Right renal pelvis (tissue), 4 donors: ENCODE measurements around the gene CIPC. TPM values are rescaled to one million over a fixed set of nuclear protein-coding genes. Genes with fewer than 3 reads are reported as not detected.

ENCODE experiments used
- DNase-seq, 4 donors: peaks; one replicate each; pipeline ENCODE4 v3.0.0-alpha.2; 2013; ENCODE audit warnings: low read depth in 4 of 4, low spot score in 3 of 4, missing footprints in 1 of 4
- polyA plus RNA-seq, 4 donors: library from polyadenylated mRNA; unstranded; fragments of 120-200 nt; gene quantifications; one replicate each; pipeline ENCODE4 v1.2.1, GENCODE V29; 2013; ENCODE audit not compliant: insufficient read length in 4 of 4

Gene CIPC
- polyA plus RNA-seq, 4 donors = 21.6 to 26.7 (median 24.4) TPM

DNA sequence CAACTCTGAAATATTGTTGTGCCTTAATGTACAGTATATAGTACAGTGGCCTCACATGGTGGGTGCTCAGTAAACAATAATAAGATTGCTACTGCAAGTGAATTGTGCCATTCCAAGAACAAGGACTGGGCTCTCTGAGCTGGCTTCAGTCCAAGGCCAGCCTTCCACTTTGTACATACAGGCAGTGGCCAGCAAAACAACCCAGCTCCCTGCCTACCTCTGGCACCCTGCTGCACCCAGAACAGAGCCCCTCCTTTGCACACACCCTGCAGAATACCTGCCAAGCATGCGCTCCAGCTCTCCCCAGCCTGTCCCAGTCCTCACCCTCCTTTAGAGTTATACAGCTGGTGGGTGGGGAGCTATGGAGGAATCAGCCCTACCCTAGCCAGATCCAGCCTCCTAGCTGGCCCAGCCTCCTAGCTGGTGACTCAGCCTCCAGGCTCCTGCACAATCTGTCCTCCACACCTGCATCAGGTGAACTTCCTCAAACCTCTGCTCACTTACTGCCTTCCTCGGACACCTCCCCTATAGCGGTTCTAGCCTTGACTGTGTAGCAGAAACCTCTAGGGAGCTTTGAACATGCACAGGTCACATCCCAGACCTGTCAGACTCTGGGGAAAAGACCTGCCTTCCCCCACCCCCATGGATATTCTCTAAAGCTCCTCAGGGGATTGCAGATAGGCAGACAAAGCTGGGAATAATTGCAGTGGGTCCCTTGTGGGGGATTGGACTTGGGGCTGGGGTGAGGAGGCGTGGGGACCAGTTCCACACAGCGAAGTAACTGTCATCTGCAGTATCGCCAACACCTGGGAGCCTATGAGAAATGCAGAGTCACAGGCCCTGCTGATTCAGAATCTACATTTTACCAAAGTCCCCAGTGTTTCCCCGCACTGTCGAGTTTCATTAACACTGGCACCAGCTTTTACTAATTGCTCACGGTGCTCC is 25.6 kb downstream of the CIPC start:
- no peak for DNase-seq

DNA sequence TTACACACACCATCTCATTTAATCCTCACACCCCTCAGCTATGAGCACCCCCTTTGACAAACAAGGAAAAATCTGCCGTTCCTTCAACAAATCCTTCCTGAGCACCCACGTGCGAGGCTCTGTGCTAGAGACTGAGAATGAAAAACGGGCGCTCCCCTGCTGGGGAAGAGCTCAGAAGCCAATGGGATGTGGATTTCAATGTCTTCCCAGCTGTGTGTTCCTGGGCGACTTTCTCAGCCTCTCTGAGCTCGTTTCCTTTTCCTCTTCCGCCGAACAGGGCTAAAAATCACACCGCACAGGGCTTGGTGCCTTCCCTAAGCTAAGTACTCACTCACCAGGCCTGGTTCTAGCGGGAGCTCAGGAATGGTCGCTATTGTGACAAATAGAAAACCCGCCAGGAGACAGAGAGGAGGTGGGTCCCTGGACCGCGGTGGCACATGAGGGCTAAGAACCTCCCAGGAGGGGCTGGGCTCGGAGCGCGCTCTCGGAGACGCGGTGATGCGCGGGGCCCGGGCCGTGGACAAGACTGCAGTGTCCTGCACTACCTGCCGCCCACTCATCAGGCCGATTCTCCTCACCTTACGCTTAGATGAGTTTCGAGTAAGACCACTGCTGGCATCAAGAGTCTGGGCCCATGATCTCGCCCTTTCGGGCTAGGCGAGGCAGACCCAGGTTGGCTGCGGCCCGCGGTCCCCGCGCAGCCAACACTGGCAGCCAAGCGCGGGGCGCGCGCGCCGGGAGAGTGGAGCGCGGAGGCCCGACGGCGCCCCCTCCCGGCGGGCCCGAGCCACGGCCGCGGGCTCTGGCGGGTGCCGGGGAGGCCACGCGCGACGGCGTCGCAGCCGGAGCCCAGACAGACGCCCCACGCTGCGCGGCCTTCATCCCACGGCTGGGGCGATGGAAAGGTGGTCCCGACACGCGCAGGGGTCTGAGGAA is 26.6 kb downstream of the CIPC start:
- DNase-seq = no peak

DNA sequence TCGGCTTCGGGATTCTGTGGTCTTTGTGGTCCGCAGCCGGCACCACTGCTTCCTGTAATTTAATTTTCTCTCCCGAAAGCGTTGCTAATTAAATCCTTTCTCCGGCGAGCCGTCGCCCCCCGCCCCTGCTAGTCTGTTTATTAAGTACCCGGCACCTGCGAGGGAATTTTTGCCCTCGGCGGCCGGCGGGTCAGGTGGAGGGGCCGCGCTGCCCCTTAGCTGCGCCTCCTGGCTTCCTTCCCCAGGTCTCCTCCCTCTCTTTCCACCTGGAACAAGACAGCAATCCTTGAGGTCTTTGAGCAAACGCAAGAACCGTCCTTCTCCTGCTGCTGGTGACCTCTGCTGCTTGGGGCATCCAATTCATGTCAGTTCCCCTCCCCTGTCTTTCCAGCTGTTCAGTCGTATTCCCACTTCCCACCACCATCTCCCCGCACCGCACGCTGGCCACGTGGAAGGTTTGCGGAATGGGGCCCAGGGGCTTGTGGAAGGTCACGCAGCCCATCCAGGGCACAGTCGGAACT is 27.3 kb downstream of the CIPC start:
- DNase-seq = no peak

DNA sequence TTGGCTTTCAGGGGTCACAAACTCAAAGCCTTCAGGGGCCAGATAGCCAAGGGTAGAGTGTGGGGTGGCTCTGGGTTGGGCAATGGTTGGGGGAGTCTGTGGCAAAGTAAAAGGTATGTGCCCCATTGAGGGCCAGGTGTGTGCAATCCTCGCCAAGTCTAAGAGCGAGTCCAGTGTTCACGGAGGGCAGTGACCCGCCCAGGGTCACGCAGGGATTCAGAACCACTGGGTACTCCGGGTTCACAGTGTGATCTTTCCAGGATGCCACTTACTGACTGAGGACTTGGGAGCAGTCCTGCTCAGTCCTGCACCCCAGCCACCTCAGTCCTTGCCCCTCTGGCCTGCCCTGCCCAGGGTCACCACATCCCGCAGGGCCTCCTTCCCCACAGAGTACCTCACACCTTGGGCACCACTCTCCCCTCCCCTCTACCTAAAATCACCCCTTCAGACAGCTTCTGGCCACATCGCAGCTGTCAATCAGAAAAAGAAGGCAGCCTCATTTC is 27.8 kb downstream of the CIPC start:
- no peak for DNase-seq

DNA sequence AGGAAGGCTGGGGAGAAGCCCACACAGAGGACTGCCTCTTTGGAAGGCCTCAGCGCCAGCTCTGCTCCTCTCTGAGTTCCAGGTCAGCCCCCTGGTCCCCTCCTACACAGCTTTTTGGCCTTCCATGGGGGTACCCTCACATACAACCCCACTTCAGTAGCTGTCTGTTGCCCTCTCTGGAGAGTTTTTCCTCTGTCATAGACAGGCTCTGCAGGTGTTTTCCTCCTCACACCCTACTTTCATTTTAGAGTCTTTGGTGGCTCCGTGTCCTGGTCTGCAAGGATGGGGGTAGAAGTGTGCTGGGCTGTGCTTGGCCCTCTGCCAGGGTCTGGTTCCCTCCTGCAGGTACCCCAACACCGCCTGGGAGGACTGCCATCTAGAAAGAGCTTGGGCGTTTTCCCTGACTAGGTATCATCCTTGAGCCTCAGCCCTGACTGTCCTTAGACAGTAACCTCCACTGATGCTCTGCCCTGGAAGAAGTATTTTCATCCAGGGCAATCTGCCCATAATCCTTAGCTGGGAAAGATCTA is 28.5 kb downstream of the CIPC start:
- DNase-seq = no peak

DNA sequence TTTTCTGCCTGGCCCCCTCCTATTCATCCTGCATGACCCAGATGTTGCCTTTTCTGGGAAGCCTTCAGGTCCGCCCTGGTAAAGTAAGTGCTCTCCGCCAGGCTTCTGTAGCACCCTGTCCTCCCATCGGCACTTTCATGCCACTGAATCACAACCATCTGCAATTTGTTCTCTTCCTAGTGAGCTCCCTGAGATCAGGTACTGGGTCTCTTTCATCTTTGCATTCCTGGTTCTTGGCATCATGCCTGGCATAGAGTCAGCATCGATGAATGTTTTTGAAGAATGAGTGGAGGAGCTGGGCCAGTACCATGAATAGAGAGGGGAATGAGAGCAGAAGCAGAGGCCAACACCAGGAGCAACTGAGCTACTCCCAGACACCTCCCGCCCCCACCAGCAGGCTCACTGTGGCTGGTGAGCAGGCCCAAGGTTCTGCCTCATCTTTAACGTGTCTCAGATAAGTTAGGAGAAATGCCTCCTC is 30.4 kb downstream of the CIPC start:
- DNase-seq = no peak

DNA sequence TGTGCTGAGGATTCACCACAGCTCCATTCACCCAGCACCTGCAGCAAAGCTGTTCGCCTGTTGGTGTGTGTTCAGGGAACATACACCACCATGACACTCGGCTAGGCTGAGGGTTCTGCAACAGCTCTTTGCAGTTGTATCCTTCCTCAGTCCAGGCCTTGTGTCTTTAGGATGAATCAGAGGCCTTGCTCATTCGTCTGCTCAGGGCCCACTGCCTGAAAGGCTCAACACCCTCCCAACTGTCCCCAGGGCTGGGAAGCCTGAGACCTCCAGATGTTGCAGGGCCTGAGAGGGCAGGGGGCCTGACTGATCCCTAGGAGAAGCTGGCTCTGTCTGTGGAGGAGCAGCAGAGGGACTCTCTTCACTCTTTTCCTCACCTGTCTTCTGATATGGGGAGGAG is 32.3 kb downstream of the CIPC start:
- no peak for DNase-seq

DNA sequence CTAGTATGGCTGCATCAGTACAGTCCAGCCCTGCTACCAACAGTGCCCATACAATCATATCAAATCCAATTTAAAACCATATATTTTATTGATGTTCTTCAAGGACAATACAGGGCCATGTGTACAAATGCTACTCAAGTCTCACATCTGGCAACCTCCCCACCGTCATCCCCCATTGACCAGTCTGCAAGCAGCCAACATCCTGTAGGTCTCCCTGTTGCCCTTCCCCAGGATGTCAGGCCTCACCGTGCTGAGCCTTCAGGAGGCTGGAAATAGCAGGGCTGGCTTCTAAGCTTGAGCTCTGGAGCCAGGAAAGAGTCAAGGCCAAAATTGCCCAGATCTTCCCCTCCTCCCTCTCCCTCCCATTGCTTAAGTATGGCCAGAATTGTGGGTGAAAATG is 33.1 kb downstream of the CIPC start:
- DNase-seq = no peak

DNA sequence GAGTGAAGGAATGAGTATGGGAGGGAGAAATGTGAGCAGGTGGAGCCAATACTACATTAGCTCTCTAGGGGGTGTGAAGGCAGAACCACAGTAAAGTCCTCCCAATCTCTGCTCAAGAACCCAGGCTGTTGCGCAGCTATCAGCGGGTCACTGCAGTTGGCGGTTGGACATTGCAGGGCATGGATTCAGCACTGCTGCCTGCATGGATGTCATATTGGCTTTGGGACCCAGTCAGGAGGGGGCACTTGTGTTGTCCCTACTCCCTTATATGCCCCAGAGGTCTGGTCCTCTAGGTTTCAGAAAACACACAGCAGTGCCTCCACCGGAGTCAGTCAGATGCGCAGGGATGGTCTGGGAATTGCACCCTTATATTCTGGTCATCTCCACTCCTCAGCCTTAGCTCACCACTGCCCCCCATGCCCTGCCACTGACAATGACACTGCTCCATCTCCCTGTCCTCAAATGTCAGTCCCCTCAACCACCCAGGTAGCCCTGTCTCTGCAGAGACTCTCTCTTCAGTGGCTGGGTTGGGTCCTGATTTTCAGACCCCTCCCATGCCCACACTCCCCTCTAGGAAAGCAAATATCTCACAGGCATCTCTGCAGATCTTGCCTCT is 33.9 kb downstream of the CIPC start:
- DNase-seq = no peak

DNA sequence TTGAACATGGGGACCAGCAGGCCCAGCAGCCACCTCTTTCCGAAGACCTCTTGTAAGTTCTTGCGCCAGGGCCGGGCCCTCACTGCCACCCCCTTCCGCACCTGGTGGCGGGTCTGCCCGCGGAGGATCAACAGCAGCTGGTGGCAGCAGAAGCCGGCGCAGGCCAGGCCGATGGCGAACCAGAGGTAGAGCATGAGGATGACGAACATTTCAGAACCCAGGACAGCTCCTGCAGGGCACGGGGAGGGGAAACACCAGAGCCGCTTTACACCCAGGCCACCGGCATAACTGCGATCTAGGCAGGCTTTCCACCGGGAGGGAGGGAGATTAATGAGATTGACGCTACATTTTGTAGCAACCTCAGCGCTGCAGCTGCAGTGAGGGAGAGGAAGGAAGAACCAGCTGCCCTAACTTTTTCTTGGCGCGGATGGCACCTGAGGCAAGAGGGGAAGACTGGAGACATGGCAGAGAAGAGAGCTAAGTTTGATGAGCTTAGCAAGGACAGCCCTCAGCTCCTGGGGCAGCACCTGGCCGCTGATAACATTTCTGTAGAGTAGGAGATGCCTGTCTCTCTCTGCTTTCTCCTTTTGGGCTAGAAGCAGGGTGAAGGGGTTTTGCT is 35.8 kb downstream of the CIPC start:
- DNase-seq = peak; percentile 83 to 87 (median 86)

DNA sequence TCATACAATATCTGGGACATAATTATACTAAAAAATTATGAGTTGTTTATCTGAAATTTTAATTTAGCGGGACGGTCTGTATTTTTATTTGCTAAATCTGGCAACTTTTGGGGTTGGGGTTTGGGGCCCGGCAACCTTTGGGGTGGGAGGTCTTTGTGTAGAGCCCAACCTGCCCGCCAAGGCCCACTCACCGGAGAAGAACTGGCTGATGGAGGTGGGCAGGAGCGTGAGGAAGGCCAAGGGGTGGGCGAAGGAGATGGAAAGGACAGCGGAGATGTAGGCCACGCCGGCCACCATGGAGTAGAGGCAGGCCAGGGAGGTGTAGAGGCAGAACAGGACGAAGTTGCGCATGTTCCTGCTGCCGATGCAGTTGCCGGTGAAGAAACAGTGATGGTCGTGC is 41.0 kb downstream of the CIPC start:
- no peak for DNase-seq

DNA sequence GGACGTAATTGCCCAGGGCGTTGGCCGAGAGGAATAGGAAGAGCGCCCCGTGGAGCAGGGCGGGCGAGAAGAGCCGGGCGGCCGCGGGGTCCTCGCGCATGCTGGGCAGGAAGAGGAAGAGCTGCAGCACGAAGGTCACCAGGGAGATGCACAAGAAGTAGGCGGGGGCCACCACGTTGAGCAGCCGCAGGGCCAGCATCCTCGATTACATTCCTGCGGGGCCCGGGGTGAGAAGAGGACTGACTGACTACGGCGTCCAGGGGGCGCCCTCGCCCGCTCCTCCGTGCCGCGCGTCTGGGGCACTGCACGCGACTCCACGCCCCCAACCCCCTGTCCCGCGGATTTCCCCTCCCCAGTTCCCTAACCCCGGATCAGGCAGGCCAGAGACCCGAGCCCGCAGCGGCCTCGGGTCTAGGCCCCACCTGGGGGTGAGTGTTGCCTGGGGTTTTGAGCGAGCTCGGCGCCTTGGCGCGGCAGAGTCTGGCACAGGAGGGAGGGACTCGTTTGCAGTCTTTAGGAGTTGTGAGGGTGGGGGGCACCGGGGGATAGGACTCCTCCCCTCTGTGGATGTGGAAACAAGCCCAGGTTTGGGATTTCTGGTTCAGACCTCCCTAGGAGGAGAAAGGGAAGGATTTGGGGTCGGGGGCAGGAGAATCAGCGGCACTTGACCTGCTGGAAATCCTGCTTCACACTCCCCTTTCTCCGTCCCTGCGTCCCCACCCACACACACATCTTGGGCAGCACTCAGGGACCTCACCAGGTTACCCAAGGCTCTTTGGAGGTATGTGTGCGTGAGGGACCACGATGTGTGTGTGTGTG is 41.7 kb downstream of the CIPC start:
- DNase-seq = no peak

DNA sequence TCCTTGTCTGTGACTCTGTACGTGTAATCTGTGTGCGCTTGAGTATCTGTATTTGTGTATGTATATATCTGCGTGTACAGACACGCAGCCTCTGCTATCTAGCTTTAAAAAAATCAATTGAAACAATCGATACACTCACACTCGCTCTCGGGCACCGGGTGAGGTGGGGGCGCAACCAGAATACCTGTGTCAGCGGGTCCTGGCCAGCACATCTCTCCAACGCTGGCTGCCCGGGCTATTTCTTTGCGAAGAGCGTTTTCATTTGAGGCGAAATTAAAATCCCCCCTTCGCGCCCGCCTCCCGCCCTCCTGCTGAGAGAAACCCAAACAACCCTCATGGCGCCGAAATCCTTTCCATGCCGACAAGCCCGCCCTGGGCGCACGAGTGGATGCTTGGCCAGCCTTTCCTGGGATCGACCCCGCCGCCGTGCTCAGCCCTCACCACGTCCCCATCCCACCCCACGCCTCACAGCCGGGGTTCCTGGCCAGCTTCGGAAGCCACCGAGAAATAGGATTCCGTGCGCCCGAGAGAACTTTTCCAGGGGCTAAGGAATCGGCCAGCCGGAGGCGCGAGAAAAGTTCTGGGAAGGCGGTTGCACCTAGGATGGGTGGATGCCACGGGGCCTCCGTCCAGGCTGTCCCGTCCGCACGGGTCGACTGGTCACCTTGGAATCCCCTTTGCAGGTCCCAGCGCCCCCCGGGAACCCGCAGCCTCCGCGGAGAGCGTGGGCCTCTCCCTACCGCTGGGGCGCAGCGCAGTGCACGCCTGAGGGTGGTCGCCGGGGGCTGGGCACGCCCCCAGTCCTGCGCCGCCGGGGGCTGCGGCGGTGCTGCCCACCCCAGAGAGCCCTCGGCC is 42.5 kb downstream of the CIPC start:
- DNase-seq = no peak

DNA sequence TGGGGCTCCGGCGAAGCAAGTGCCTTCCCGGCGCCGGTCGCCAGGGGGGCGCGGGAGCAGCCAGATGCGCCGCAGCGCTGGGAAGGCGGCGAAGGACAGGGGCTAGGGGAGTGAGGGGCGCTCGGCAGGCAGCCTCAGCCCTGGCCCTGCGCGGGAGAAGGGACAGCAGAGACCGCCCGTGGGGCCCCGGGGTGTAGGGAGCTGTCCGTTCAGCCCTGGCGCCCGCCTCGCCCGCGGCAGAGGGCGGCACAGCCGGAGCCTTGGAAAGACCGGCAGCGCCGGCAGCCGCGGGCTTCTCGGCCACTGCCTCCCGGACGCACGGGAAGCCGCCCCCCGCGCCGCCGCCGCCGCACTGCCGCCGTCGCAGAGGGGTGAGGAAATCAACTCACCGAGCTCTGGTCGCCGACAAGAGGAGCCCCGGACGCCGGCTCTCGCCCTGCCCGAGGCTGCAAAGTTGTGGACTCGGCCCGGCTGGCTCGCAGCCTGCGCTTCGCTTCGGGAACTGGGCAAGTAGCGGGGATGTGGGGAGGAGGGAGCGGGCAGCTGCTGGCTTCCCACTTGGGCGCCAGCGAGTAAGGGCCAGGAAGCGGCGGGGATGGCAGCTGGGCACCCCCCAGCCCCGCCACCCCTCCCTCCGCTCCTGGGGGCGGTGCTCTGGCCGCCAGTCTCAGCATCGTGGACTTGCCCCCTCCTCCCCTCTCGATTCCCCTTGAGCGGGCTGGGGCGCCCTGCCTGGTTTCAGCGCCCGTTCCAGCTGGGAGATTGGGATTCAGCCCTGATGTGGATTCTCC is 43.4 kb downstream of the CIPC start, which contains the start of gene ZDHHC22:
TSS of gene ZDHHC22 (minus strand) at position 578 of the 791 bp plus-strand sequence. CDS start 2,053 bp downstream, outside the sequence.
- no peak for DNase-seq

DNA sequence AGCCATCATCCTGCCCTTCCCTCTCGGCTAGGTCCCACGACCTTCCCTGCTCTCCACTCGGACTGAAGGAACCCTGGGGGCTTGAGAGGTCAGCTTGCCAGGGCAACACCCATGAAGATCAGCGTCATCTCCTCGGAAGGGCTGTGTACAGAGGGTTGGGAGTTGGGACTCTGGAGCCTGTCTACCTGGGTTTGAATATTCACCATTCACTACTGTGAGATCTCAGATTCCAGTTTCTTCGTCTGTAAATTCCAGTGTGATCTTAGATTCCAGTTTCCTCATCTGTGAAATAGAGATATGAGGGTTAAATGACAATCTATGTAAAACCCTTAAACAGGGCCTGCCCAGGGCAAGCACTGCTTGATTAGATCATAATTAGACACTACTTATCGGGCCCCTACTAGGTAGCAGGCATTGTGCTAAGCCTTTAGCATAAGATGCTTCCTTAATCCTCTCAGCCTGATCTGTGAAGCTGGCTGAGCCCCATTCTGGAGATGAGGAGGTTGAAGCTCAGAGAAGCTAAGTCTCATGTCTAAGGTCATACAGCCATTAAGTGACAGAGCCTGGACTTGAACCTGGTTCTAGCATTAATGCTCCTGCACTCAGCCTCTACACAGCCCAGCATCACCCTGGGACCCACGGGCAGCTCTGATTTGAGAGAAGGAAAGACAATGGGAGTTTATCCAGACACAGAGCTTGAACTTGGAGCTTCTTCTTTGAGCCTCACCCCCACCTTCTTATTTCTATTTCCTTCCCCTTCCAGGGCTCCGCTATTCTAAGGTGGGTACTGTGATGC is 44.1 kb downstream of the CIPC start:
- no peak for DNase-seq

DNA sequence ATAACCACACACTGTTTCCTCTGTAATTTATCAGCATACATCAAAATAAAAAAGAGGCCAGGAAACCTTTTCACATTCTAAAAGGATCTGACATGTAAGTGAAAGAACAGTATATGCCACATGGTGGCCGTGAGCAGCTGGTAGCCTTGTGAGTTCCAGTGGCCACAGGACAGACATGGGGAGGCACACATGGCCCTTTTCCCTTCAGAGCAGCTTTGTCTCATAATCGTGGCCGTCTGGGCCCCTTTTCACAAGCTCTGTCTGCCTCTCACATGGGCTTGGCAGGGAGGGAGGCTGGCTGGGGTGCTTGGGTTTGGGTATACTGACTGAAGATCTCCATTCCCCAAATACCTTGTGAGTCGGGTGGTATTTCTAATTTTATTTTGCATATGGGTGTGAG is 45.0 kb downstream of the CIPC start:
- no peak for DNase-seq
